Stimulated activated CD4-positive, alpha-beta T cell treated with anti-CD3 and anti-CD28 coated beads, TNF-alpha, amount 100 ng/mL, for 24 hours (primary cell): ENCODE results near the gene ANO5.
A peak's percentile ranks its signal among the peaks of the same experiment; 100 is the strongest.
"Not testable (repeated sequence)": the region's sequence is repeated elsewhere in the genome, so short reads cannot be mapped to it uniquely, and the experiment has no call there.

Source experiments
- DNase-seq, 3 experiments: peaks; one replicate each; pipeline ENCODE4 v3.0.0-alpha.2; 2020; ENCODE audit warnings: low read depth in 3 of 3

ANO5 gene

DNA sequence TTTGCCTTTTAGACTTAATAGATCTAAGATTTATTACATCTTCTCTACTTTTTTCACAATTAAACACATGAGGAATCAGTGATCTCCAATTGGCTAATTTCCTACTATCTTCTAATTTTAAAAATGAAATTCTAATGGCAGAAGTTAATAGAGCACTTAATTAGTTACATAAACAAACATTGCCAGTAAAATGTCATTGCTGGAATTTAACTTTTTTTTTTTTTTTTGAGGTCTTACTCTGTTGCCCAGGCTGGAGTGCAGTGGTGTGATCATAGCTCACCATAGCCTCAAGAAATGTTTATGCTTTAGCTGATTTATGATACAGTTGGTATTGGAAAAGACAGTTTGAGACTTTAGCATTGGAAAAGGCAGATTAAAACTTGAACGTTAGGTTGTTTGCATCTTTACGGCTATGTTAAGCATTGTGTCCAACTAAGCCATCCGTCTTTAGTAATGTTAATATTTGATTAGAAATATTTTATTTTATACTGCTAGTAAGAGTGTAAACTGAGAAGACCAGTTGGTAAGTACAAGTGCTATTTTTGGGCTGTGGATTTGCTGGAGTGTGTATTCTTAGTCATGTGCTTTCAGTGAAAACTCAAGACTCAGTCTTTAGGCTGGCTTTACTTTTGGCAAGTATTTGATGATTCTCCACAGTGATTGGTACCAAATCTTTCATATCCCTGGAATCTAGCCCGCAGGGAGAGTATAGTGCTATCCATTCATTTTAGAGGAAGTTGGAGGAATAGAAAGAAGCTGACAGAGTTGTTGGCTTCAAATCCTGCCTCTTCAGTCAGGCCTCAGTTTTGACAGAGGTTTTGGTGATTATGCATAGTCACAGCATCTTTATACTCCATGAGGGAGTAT lies 4.5 kb downstream of the ANO5 start:
- DNase-seq, result no peak

GRCh38 chr11:22199243-22199642 lies 6.4 kb downstream of the ANO5 start:
- DNase-seq, result no peak

GRCh38 chr11:22203281-22203680 lies 10.4 kb downstream of the ANO5 start:
- no peak for DNase-seq

- DNase-seq, result no peak
Observed at GRCh38 chr11:22207162-22207561, 14.3 kb downstream of the ANO5 start.

DNA sequence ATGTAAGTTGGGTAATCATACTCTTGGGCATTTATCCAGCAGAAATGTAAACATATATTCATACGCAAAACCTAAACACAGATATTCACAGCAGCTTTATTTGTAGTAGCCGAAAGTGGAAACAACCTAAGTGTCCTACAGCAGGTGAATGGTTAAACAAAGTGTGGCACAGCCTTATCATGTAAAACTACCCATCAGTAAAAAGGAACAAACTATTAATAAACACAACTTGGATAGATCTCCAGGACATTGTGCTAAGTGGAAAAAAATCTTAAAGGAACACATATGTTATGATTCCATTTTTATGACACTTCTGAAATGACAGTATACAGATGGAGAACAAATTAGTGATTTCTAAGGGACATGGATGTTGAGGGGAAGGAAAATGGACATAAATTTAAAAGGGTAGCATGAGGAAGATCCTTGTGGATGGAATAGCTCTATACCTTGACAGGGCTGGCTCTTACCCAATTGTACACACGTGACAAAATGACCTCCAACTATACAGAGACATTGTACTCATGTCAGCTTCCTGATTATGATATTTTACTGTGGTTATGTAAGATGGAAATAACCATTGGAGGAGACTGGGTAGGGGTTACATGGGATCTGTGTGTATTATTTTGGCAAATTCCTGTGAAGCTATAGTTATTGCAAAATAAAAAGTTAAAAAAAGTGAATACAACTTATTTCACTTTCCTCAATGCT lies 15.4 kb downstream of the ANO5 start:
- no peak for DNase-seq

DNA sequence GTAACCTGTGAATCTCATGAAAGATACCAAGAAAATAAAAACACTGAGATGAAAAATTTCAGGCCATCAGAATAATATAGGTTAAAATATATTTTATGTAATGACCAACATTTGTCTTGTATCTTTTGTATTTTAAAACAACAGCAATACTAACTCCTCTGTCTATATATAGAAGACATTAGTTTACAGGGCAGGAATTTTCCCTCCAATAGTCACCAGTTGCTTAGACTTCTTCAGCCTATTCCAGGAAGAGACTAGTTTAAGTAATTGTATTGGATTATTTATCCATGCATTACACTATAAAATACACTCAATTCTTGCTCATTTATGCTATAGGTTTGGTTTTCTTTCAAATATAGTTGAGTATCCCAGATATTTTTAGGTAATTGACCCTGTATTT lies 24.1 kb downstream of the ANO5 start:
- DNase-seq, result no peak

DNA sequence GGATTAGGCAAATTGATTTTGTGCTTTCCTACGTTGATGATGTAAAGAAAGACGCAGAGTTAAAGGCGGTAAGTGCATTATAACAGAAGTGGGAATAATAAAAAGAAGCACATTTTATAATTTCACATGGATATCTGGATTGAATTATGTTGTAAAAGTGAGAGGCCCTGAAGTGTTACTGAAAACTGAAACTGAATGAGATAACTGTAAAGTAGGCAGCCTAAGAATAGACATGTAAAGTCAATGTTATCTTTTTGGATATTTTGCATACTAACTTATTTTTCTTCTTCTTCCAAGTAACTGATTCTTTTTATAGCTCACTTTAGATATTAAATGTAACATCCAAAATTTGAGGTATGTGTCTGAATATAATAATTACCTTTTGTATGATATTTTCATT lies 28.3 kb downstream of the ANO5 start:
- no peak for DNase-seq

DNA sequence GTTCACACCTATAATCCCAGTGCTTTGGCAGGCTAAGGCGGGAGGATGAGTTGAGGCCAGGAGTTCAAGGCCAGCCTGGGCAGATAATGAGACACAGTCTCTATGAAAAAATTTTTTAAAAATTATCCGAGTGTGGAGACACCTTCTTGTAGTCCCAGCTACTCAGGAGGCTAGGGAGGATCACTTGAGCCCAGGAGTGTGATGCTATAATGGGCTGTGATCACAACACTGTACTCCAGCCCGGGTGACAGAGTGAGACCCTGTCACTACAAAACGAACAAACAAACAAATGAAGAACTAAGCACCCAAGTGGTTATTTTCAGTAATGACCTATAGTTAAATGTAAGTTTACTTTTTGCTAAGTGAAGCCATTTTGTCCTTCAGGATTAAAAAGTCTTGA lies 32.3 kb downstream of the ANO5 start:
- no peak for DNase-seq

GRCh38 chr11:22234743-22235142 lies 41.9 kb downstream of the ANO5 start:
- no peak for DNase-seq

DNA sequence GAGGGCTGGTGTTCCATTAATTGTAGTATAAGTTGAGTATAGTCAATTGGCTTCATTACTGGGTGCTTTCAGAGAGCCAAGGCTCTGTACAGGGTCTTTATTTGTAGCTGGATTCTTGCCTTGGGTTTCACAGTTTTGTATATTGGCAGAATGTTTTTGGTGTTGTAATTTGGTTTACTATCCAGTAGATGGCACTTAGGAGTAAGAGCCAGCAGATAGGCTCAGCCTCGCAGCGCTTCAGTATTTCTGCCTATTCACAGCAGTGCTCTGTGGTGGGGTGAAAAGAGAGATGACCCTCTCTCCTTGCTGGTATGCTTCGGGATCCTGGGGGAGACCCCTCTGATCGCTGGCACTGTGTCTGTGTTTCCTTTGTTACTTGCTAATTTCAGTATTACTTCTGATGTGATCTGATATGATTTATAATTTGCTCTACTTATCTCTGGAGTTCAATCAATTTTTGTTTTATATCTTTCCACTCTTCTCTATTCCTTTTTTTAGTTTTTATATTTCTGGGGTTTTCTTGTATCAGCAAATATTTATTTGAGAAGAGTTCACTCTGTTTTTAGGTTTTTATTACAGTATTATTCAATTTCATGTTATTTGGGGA lies 52.2 kb downstream of the ANO5 start:
- peak in 1 of 3 experiments; percentile 5 for DNase-seq

DNA sequence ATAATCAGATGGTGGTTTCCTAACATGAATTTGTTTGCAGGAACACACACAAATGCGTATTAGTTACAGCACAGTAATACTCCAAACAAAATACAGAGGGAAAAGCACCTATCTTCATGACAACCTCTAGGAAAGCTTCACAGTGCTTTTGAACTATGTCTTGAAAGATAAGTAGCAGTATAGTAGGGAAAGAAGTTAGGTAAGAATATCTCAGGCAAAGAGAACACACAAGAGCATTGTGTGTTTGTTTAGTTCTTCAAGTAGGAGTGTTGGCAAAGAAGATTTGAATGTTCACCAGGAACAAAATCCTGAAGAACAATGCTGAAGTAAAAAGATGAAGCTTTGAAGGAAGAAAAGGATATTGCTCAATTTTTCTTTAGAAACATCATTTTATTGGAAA lies 54.1 kb downstream of the ANO5 start:
- no peak for DNase-seq

GRCh38 chr11:22249871-22250270 lies 57.0 kb downstream of the ANO5 start:
- no peak for DNase-seq

DNA sequence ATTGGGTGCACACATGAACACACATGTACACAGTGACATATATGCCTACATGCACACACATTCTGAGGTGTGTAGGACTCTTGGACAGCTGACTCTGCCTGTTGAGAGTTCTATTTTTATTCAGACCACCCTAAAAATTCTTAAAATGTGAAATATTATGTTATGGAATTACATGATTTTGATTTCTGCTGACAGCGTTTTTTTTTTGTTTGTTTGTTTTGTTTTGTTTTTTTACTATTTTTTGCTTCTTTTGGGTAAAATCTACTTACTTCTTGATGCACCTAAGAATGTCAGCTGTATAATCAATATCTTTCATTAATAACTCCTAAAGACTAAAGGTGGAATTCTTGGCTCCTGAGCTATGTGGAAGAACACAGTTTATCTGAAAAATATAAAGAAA lies 64.0 kb downstream of the ANO5 start:
- DNase-seq, result no peak

DNA sequence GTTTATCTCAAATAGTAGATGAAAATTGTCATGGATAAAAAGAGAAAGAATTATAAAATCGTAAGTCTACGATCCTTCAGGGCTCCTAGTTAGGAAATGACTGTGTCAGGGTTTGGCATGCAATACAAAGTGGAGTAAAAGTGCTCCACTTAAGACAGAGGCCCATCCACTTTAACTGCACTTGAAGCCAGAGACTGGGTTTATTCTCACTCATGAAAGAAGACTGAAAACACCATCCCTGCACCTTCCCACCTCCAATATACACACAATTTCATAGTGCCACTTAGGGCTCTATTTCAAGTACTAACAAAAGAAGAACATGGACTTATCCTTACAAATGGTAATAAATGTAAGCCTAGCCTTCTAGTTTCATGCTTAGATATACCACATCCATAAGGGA lies 70.7 kb downstream of the ANO5 start:
- DNase-seq, result no peak

DNA sequence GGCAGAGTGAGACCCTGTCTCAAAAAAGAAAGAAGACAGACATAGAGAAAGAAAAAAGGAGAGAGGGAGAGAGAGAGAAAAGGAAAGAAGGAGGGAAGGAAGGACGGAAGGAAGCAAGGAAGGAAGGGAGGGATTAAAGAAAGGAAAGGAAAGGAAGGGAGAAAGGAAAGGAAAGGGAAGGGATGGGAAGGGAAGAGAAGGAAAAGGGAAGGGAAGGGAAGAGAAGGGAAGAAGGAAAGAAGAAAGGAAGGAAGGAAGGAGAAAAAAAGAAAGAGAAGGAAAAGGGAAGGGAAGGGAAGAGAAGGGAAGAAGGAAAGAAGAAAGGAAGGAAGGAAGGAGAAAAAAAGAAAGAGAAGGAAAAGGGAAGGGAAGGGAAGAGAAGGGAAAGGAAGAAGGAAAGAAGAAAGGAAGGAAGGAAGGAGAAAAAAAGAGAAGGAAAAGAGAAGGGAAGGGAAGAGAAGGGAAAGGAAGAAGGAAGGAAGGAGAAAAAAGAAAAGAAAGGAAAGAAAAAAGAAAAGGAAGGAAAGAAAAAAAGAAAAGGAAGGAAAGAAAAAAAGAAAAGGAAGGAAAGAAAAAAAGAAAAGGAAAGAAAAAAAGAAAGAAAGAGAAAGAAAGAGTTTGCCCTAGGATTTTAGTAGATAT lies 76.2 kb downstream of the ANO5 start:
- DNase-seq, result not testable (repeated sequence)

DNA sequence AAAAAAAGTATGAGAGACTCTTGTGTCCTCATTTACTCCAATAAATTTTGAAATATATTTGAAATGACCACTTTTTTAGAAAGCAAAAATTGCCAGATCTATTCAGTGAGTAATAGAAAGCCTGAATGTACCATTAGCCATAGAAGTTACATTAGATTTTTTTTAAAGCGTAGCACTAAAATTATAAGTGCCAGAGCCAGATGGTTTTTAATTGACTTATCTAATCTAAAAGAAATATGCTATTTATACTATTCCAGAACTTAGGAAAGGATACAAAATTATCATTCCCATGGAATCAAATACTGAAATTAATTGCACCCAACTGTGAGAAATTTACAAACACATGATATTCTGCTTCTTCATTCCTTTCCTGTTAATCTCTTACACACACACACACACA lies 80.9 kb downstream of the ANO5 start:
- DNase-seq, result no peak

- DNase-seq, result no peak
Observed at GRCh38 chr11:22275600-22275999, 82.7 kb downstream of the ANO5 start.

DNA sequence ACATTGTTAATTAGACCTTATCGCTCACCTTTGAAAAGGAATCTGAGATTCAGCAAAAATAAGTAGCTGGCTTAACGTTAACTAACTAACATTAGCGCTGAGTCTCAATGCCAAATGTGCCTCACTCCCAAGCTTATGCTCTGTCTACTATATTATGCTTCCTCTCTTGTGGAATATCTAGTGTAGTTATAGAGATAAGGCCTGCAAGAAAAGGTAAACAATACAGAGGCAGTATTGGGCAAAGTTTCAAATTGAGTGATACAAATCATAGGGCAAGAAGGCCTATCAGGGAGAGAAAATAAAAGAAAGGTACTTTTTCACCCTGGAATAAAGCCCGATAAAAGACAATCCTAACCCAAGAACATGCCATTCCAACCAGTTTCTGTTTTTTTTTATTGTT lies 83.7 kb downstream of the ANO5 start:
- DNase-seq, result no peak

- not testable (repeated sequence) for DNase-seq
Observed at GRCh38 chr11:22284991-22285390, 92.1 kb downstream of the ANO5 start.

GRCh38 chr11:22302368-22302767 lies 109.5 kb downstream of the ANO5 start:
- DNase-seq, result no peak

GRCh38 chr11:22304337-22304961 lies 111.6 kb downstream of the ANO5 start:
- DNase-seq, result no peak

- no peak for DNase-seq
Observed at GRCh38 chr11:22317656-22318055, 124.8 kb downstream of the ANO5 start.
